ENCODE measurements around the gene SNX9.
"Not testable (repeated sequence)": the region's sequence is repeated elsewhere in the genome, so short reads cannot be mapped to it uniquely, and the experiment has no call there.

Gene SNX9

DNA sequence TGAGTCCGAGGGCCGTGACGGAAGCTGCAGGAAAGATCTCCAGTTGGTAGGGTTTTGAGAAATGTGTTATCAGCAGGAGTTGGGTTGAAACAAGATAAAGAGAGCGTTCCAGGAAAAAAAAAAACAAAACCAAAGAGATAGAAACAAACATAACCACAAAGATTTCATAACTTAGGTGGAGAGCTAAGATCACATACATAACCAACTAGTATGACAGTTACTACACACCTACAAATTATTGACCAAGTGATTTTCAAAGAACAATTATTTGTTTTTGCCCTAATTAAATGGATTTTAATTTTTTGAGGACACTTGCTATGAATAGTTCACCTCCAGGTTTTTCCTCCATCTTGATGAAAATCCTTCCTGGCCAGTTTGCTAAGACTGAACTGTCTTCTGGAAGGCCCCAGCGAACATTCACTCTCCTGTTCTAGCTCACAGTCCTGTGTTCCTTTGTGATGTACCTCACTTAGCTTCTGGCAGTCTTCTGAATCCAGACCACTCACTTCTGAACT, 69.4 kb downstream of the SNX9 start:
- DNase-seq: no peak

- peak; percentile 16 for DNase-seq
Measured at GRCh38 chr6:157893238-157893637, 70.2 kb downstream of the SNX9 start.

GRCh38 chr6:157895585-157895984, 72.5 kb downstream of the SNX9 start:
- no peak for DNase-seq

- no peak for DNase-seq
Measured at GRCh38 chr6:157896932-157897331, 73.9 kb downstream of the SNX9 start.

DNA sequence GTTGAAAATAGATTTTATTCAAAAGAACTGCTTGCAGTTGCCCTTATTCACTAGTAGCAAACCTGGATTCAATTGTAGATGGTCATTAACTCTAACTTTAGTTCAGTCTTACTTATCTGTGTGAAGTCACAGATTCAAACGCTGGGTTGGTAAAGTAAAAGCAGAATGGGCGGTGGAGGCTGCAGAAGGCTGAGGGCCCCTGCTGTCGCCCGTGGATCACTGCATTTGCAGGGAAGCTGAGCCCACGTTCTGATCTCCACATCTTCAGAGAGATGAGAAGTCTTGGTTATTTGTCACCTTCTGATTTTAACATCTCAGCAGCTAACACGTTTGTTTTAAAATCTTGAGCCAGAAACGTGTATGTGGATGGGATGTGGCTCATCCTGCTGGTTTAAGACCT, 75.1 kb downstream of the SNX9 start:
- DNase-seq: peak; percentile 3

DNA sequence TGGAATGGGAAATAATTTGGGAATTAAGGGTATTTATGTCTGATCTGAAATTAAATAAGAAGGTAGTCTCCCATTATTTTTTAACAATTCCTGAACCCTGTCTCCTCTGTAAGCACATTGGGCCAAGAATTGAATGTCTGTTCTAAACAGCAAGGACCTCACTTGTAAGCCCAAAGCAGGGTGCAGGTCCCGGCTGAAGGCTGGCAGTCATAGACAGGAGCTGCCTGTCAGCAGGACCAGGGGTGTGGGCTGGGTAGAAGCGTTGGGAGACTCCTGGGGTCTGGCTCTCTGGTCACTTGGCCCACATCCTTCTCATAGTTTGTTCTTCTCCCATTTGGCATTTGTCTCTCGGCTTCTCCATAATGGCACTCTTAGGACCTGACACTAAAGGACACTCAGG, 75.6 kb downstream of the SNX9 start:
- no peak for DNase-seq

DNA sequence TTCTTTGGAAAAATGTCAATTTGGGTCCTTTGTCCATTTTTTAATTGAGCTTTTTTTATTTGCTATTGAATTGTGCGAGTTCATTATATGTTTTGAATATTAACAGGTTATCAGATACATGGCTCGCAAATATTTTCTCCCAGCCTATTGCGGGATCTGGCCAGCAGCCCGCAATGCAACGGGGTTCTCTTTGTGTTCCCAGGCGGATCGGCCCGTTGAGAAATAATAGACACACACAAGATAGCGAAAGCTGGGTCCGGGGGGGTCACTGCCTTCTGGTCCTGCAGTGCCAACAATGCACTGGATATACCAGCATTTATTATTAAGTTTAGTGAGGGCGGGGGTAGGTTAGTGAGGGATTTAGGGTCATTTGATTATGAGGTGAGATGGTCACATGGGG, 77.2 kb downstream of the SNX9 start:
- DNase-seq: not testable (repeated sequence)

- not testable (repeated sequence) for DNase-seq
Measured at GRCh38 chr6:157900751-157901150, 77.7 kb downstream of the SNX9 start.

- no peak for DNase-seq
Measured at GRCh38 chr6:157904999-157905398, 82.0 kb downstream of the SNX9 start.

- no peak for DNase-seq
Measured at GRCh38 chr6:157905590-157906342, 82.7 kb downstream of the SNX9 start.

- DNase-seq: no peak
Measured at GRCh38 chr6:157906537-157907061, 83.6 kb downstream of the SNX9 start.

- no peak for DNase-seq
Measured at GRCh38 chr6:157907651-157908050, 84.6 kb downstream of the SNX9 start.

DNA sequence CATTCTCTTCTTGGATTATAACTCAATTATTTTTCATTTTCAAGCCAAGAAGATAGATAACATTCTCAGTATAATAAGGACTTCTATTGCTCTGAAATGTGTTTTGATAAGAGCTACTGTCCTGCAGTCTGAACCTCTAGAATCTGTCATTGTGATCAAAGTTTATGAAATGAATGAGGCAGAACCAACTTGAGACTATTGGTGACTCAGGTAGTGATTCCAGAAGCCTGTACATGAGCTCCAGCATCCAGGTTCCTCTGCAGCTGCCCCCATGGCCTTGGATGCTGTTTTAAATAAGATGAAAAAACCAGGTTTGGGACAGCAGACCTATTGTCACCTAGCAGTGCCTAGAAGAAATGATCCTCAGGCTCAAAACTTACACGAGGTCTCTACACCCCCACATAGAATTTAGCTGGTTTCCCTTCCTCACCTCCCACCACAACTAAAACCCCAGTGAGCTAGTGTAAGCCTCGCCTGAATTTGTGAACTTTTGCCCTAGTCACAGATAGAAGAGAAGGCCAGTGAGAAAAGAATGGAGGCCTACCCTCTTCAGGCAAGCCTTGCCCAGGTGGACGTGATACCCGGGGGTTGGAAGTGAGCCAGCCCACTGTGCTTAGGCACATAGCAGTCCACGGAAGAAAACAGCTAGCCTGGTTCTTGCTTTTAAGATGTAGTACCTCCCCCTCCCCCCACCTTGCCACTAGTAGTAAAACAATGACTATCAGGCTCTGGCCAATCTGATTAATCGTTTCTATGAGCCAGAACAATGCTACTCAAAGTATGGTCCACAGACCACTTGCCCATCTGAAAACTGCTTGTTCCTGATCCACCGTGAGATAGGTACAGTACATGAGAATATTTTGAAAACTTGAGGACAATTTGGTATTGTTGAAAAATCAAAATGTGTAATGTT, 85.6 kb downstream of the SNX9 start:
- no peak for DNase-seq

GRCh38 chr6:157909282-157909664, 86.2 kb downstream of the SNX9 start:
- DNase-seq: no peak

DNA sequence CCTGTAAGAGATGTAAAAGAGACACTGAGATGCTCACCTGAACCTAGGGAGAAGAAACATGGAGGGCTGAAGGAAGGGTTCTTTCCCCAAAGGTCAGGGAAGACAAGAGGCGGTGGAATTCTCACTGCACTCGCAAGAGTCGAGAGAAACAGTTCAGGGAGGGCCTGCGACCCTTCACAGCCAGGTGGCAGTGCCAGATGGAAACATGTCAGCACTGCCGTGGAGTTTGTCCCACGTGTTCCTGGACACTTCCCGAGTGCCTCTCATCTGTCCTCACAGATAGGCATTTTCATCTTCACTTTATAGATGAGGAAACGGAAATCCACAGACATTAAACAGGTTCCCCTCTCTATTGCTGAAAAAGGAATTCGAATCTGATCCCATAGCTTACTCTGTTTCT, 88.2 kb downstream of the SNX9 start:
- DNase-seq: no peak

- DNase-seq: no peak
Measured at GRCh38 chr6:157911786-157912185, 88.7 kb downstream of the SNX9 start.

DNA sequence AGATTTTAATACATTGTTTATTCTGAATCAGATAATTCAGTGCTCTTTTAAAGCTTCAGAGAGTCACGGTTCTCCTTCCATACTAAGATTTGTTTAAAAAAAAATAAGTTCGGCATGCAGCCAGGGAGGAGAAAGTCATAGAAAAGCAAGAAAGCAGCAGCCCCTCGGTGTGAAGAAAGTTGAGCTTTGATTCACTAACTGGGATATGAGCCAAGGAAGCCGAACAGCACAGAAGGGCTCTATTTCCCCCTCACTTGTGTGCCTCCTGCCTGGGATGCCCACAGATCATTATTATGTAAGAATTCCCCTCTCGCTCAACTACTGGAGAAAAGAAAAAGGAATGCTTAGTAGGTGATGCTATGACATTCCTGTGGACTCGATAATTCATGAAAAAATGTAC, 89.3 kb downstream of the SNX9 start:
- no peak for DNase-seq

DNA sequence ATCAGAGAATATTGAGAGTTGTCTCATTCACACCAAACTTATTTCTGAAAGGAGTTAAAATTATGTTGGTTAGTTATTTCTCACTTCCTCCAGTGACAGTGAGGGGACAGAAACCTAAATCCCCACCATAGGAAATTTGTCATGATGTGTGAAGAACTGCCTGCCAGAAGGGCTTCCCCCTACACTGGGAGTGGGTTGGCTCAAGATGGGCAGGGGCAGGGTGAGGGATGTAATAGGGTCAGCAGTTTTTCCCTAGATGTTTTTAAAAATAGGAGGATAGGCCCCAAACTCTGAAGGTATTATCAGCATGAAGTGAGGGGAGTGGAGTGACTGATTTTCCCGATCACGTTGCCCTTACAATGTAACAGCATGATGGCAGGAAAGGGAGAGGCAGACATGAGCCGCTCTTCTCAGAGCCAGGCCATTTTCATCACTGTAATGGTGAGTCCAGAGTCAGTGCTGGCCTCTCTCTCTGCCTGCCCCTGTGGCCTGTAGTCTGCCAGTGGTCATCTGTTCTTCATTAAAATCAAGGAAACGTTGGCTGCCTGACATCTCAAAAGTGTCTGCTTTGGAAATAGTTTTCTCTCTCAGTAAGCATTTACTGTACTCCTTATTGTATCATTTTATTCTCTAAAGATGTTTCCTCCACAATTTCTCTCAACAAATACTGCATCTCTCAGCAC, 98.8 kb downstream of the SNX9 start:
- DNase-seq: no peak

DNA sequence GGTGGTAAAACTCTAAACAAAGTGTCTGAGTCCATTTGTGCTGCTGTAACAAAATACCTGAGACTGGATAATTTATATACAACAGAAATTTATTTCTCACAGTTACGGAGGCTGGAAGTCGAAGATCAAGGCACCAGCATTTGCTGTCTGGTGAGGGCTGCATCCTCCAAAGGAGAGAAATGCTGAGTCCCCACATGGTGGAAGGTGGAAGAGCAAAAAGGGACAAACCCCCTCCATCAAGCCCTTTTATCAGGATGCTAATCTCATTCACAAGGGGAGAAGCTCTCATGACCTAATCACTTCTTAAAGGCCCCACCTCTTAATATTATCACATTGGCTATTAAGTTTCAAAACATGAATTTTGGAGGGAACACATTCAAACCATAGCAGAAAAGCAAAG, 102.7 kb downstream of the SNX9 start:
- DNase-seq: no peak

DNA sequence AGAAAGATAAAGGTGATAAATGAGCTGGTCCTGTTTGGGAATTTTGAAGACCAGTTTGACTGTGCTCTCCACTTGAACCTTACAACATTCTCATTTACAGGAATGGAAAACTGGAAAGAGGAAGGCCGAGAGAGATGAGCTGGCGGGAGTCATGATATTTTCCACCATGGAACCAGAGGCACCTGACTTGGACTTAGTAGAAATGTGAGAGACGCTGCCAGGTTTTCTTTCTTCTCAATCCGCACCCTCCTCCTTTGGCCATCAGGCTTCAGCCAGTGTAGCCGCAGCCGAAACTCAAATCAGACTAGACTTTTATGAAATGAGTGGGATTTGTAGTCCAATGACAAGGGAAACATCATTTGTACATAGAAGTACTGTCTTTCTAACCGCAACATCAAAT, 104.0 kb downstream of the SNX9 start:
- no peak for DNase-seq

- no peak for DNase-seq
Measured at GRCh38 chr6:157928428-157928827, 105.4 kb downstream of the SNX9 start.

DNA sequence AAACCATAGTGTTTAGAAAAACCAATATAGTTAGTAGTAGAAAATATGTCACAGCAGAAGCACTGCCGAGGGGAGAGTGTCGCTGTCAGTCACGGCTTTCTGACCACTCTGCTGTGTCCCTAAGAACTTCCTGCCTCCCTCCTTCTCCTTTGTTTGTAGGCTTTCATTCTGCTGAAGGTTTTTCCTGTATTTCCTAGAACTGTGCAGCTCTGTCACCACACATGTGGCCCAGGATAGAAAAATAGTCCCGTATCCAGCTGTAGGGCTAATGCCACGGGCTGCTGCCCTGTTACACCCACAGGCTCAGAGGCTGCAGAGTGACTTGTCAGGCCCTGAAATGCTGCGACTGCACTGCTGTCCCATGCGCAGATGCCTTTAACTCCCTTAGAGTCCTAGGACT, 106.0 kb downstream of the SNX9 start:
- no peak for DNase-seq

GRCh38 chr6:157929765-157930319, 106.8 kb downstream of the SNX9 start:
- DNase-seq: no peak
